SK-N-DZ (cell line): ENCODE data around the gene DUSP14.

ENCODE experiments used
- DNase-seq: peaks from one replicate; pipeline ENCODE4 v3.0.0-alpha.2; 2015; ENCODE audit warnings: low spot score

The DUSP14 gene

GRCh38 chr17:37512442-37513068 lies 22.9 kb downstream of the DUSP14 start:
- no peak for DNase-seq

GRCh38 chr17:37513711-37514110 lies 24.0 kb downstream of the DUSP14 start:
- no peak for DNase-seq

- DNase-seq: no peak
These were observed 26.5 kb downstream of the DUSP14 start for GRCh38 chr17:37516127-37516571.

GRCh38 chr17:37517881-37518280 lies 28.2 kb downstream of the DUSP14 start:
- DNase-seq: no peak

GRCh38 chr17:37518826-37519225 lies 29.1 kb downstream of the DUSP14 start:
- DNase-seq: no peak

GRCh38 chr17:37519251-37519985 lies 29.7 kb downstream of the DUSP14 start:
- DNase-seq: no peak

GRCh38 chr17:37520174-37520573 lies 30.5 kb downstream of the DUSP14 start:
- no peak for DNase-seq

GRCh38 chr17:37521821-37522220 lies 32.1 kb downstream of the DUSP14 start:
- no peak for DNase-seq

GRCh38 chr17:37523715-37524219 lies 34.1 kb downstream of the DUSP14 start:
- no peak for DNase-seq

- peak; percentile 48 for DNase-seq
These were observed 37.7 kb downstream of the DUSP14 start for GRCh38 chr17:37527249-37527851.

- no peak for DNase-seq
These were observed 40.7 kb downstream of the DUSP14 start for GRCh38 chr17:37530420-37530819.

- no peak for DNase-seq
These were observed 43.1 kb downstream of the DUSP14 start for GRCh38 chr17:37532756-37533155.

GRCh38 chr17:37535906-37536305 lies 46.2 kb downstream of the DUSP14 start:
- no peak for DNase-seq

- DNase-seq: no peak
These were observed 49.4 kb downstream of the DUSP14 start for GRCh38 chr17:37538981-37539659.

GRCh38 chr17:37541880-37542660 lies 52.4 kb downstream of the DUSP14 start:
- no peak for DNase-seq

- DNase-seq: no peak
These were observed 54.0 kb downstream of the DUSP14 start for GRCh38 chr17:37543637-37544052.

- DNase-seq: no peak
These were observed 55.8 kb downstream of the DUSP14 start for GRCh38 chr17:37545486-37545885.

- no peak for DNase-seq
These were observed 56.6 kb downstream of the DUSP14 start for GRCh38 chr17:37546302-37546701.

GRCh38 chr17:37547986-37548385 lies 58.3 kb downstream of the DUSP14 start:
- no peak for DNase-seq

GRCh38 chr17:37551788-37552187 lies 62.1 kb downstream of the DUSP14 start:
- no peak for DNase-seq

GRCh38 chr17:37553401-37553966 lies 63.8 kb downstream of the DUSP14 start:
- no peak for DNase-seq
